WTC11 (cell line): ENCODE results near the gene NET1. TPM values are rescaled to one million over a fixed set of nuclear protein-coding genes. Genes with fewer than 3 reads are reported as not detected.

Source experiments
- ATAC-seq: fragments of 200-7000 bp; cut with Tn5 transposase; 2 replicates; pipeline ENCODE4 v1.10.0; 2021; ENCODE audit warnings: mild to moderate bottlenecking, moderate library complexity
- CTCF ChIA-PET: fragments of 300-600 bp; sonication (Branson Sonifier 250); formaldehyde crosslinking; loops from one replicate; lab custom pipeline; 2021; ENCODE audit warnings: antibody characterized with exemption; lab: Charles Lee
- POLR2A ChIA-PET: fragments of 350-600 bp; sonication (Branson Sonifier 250); formaldehyde crosslinking; loops from one replicate; lab custom pipeline; 2021; ENCODE audit warnings: antibody characterized with exemption; lab: Charles Lee
- DNase-seq: peaks from one replicate; pipeline ENCODE4 v3.0.0; 2021; ENCODE audit warnings: low spot score
- H3K27ac Mint-ChIP-seq: 2 replicates; pipeline ENCODE4 v1.8.0; 2021; ENCODE audit warnings: mixed read lengths
- H3K27me3 Mint-ChIP-seq: 2 replicates; pipeline ENCODE4 v1.8.0; 2021; ENCODE audit warnings: low read depth, mild to moderate bottlenecking, moderate library complexity, mixed read lengths
- H3K36me3 Mint-ChIP-seq: 2 replicates; pipeline ENCODE4 v1.8.0; 2021; ENCODE audit warnings: mixed read lengths
- H3K4me1 Mint-ChIP-seq: 2 replicates; pipeline ENCODE4 v1.8.0; 2022; ENCODE audit warnings: mixed read lengths
- H3K4me3 Mint-ChIP-seq: 2 replicates; pipeline ENCODE4 v1.8.0; 2021; ENCODE audit warnings: mild to moderate bottlenecking, moderate library complexity, mixed read lengths
- H3K9me3 Mint-ChIP-seq: 2 replicates; pipeline ENCODE4 v1.8.0; 2021; ENCODE audit warnings: mixed read lengths
- AFF4 ChIP-seq: sonication (generic); formaldehyde crosslinking; IDR thresholded peaks from 2 replicates; pipeline ENCODE4 v1.8.1; 2023; ENCODE audit warnings: mild to moderate bottlenecking, missing genetic modification reagents, borderline replicate concordance
- ATF3 ChIP-seq: sonication (generic); formaldehyde crosslinking; conservative IDR thresholded peaks from 2 replicates; pipeline ENCODE4 v1.8.1; 2022; ENCODE audit warnings: mild to moderate bottlenecking, missing genetic modification reagents
- CBFB ChIP-seq: sonication (generic); formaldehyde crosslinking; IDR thresholded peaks from 2 replicates; pipeline ENCODE4 v1.8.1; 2022; ENCODE audit warnings: mild to moderate bottlenecking, low read depth, missing genetic modification reagents
- ETV6 ChIP-seq: sonication (generic); formaldehyde crosslinking; IDR thresholded peaks from 2 replicates; pipeline ENCODE4 v1.8.1; 2022; ENCODE audit warnings: mild to moderate bottlenecking, missing genetic modification reagents
- IRF2 ChIP-seq: sonication (generic); formaldehyde crosslinking; IDR thresholded peaks from 2 replicates; pipeline ENCODE4 v1.8.0; 2022; ENCODE audit warnings: low read depth, missing genetic modification reagents, borderline replicate concordance
- MYBL2 ChIP-seq: sonication (generic); formaldehyde crosslinking; IDR thresholded peaks from 2 replicates; pipeline ENCODE4 v1.8.1; 2023; ENCODE audit warnings: mild to moderate bottlenecking, moderate library complexity, missing genetic modification reagents
- SMAD4 ChIP-seq: sonication (generic); formaldehyde crosslinking; IDR thresholded peaks from 2 replicates; pipeline ENCODE4 v1.8.0; 2022; ENCODE audit warnings: mild to moderate bottlenecking, missing genetic modification reagents
- TP53 ChIP-seq: sonication (generic); formaldehyde crosslinking; IDR thresholded peaks from 2 replicates; pipeline ENCODE4 v1.8.1; 2023; ENCODE audit warnings: mild to moderate bottlenecking, missing genetic modification reagents
- USF1 ChIP-seq: sonication (generic); formaldehyde crosslinking; IDR thresholded peaks from 2 replicates; pipeline ENCODE4 v1.8.0; 2022; ENCODE audit warnings: mild to moderate bottlenecking, missing genetic modification reagents
- ZNF232 ChIP-seq: sonication (generic); formaldehyde crosslinking; IDR thresholded peaks from 2 replicates; pipeline ENCODE4 v1.8.0; 2022; ENCODE audit warnings: mild to moderate bottlenecking, missing genetic modification reagents
- ZNF263 ChIP-seq: sonication (generic); formaldehyde crosslinking; IDR thresholded peaks from 2 replicates; pipeline ENCODE4 v1.8.1; 2022; ENCODE audit warnings: low read depth, mild to moderate bottlenecking, moderate library complexity, missing genetic modification reagents
- total RNA-seq: library from RNA; stranded (reverse); gene quantifications from 3 replicates; pipeline ENCODE4 v1.2.3, GENCODE V29; 2021
- TF ChIP-seq, protein P1 (sequence below): sonication (generic); formaldehyde crosslinking; IDR thresholded peaks from 2 replicates; pipeline ENCODE4 v1.8.1; 2023; ENCODE audit warnings: mild to moderate bottlenecking, missing genetic modification reagents, moderate library complexity
- TF ChIP-seq, protein P2 (sequence below): sonication (generic); formaldehyde crosslinking; IDR thresholded peaks from 2 replicates; pipeline ENCODE4 v1.8.1; 2023; ENCODE audit warnings: mild to moderate bottlenecking, missing genetic modification reagents
- TF ChIP-seq, protein P3 (sequence below): sonication (generic); formaldehyde crosslinking; IDR thresholded peaks from 2 replicates; pipeline ENCODE4 v1.8.0; 2022; ENCODE audit warnings: mild to moderate bottlenecking, missing genetic modification reagents
- TF ChIP-seq, protein P4 (sequence below): sonication (generic); formaldehyde crosslinking; IDR thresholded peaks from 2 replicates; pipeline ENCODE4 v1.8.1; 2022; ENCODE audit warnings: low read depth, mild to moderate bottlenecking, moderate library complexity, missing genetic modification reagents, borderline replicate concordance
- TF ChIP-seq, protein P5 (sequence below): sonication (generic); formaldehyde crosslinking; IDR thresholded peaks from 2 replicates; pipeline ENCODE4 v1.8.1; 2022; ENCODE audit warnings: missing genetic modification reagents, borderline replicate concordance
- TF ChIP-seq, protein P6 (sequence below): fragments of 250-450 bp; sonication (Bioruptor Pico); IDR thresholded peaks from 2 replicates; pipeline ENCODE4 v1.9.0; 2021; ENCODE audit warnings: mild to moderate bottlenecking
- TF ChIP-seq, protein P7 (sequence below): sonication (generic); formaldehyde crosslinking; IDR thresholded peaks from 2 replicates; pipeline ENCODE4 v1.8.1; 2023; ENCODE audit warnings: mild to moderate bottlenecking, missing genetic modification reagents, moderate library complexity

NET1 gene
- total RNA-seq, 1 experiment from 2014 or later: 85.4 TPM

DNA sequence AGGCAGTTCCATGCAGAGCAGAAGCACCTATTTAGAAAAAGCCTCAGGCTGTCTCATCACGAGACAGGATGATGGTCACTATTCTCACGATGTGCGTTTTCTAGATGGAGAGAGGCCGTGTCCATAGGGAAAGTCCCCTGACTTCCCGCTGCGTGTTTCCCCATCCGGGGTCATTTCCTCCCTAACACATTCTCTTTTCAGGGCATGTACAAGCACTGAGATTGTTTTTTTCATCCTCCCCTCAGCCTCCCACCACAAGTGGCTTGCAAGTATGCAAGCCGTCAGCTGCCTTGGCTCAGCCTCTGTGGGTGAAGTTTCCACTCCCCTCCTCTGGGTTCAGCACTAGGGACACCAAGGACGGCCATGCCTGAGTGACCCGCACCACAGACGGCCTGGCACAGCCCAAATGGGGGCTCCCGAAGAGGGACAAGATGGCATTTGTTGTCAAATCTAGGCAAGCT lies 89.7 kb downstream of the NET1 start:
- H3K4me1 Mint-ChIP-seq: peaks cover 22% of the 10 kb centered on the region
- ATAC-seq (no peak), DNase-seq (no peak)
- ChIA-PET POLR2A (no interaction called here), CTCF (interaction anchor here (0.9 kb wide), 1 partner anchor 61 kb away, joined by 4 read pairs; no protein-coding TSS in a partner anchor)
- H3K27ac Mint-ChIP-seq: no peak overlapping the region
- no peaks in the 10 kb centered on the region for H3K9me3 Mint-ChIP-seq
- no peaks in the 10 kb centered on the region for H3K36me3 Mint-ChIP-seq
- H3K27me3 Mint-ChIP-seq: no peaks in the 10 kb centered on the region
- no peak overlapping the region for H3K4me3 Mint-ChIP-seq
- no peak for TF ChIP-seq ATF3 (CRISPR knock-in tag)
- TF ChIP-seq, protein P1, sequence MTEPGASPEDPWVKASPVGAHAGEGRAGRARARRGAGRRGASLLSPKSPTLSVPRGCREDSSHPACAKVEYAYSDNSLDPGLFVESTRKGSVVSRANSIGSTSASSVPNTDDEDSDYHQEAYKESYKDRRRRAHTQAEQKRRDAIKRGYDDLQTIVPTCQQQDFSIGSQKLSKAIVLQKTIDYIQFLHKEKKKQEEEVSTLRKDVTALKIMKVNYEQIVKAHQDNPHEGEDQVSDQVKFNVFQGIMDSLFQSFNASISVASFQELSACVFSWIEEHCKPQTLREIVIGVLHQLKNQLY (CRISPR knock-in tag): no peak
- TF ChIP-seq, protein P2, sequence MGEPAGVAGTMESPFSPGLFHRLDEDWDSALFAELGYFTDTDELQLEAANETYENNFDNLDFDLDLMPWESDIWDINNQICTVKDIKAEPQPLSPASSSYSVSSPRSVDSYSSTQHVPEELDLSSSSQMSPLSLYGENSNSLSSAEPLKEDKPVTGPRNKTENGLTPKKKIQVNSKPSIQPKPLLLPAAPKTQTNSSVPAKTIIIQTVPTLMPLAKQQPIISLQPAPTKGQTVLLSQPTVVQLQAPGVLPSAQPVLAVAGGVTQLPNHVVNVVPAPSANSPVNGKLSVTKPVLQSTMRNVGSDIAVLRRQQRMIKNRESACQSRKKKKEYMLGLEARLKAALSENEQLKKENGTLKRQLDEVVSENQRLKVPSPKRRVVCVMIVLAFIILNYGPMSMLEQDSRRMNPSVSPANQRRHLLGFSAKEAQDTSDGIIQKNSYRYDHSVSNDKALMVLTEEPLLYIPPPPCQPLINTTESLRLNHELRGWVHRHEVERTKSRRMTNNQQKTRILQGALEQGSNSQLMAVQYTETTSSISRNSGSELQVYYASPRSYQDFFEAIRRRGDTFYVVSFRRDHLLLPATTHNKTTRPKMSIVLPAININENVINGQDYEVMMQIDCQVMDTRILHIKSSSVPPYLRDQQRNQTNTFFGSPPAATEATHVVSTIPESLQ (CRISPR knock-in tag): no peak
- TF ChIP-seq, protein P3, sequence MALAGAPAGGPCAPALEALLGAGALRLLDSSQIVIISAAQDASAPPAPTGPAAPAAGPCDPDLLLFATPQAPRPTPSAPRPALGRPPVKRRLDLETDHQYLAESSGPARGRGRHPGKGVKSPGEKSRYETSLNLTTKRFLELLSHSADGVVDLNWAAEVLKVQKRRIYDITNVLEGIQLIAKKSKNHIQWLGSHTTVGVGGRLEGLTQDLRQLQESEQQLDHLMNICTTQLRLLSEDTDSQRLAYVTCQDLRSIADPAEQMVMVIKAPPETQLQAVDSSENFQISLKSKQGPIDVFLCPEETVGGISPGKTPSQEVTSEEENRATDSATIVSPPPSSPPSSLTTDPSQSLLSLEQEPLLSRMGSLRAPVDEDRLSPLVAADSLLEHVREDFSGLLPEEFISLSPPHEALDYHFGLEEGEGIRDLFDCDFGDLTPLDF (CRISPR knock-in tag): no peak
- no peak for TF ChIP-seq TP53 (CRISPR knock-in tag)
- TF ChIP-seq MYBL2: no peak
- no peak for TF ChIP-seq CBFB (CRISPR knock-in tag)
- TF ChIP-seq, protein P4, sequence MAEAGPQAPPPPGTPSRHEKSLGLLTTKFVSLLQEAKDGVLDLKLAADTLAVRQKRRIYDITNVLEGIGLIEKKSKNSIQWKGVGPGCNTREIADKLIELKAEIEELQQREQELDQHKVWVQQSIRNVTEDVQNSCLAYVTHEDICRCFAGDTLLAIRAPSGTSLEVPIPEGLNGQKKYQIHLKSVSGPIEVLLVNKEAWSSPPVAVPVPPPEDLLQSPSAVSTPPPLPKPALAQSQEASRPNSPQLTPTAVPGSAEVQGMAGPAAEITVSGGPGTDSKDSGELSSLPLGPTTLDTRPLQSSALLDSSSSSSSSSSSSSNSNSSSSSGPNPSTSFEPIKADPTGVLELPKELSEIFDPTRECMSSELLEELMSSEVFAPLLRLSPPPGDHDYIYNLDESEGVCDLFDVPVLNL (CRISPR knock-in tag): no peak
- TF ChIP-seq SMAD4 (CRISPR knock-in tag): no peak
- no peak for TF ChIP-seq ZNF263 (CRISPR knock-in tag)
- no peak for TF ChIP-seq IRF2 (CRISPR knock-in tag)
- no peak for TF ChIP-seq AFF4
- no peak for TF ChIP-seq ZNF232 (CRISPR knock-in tag)

DNA sequence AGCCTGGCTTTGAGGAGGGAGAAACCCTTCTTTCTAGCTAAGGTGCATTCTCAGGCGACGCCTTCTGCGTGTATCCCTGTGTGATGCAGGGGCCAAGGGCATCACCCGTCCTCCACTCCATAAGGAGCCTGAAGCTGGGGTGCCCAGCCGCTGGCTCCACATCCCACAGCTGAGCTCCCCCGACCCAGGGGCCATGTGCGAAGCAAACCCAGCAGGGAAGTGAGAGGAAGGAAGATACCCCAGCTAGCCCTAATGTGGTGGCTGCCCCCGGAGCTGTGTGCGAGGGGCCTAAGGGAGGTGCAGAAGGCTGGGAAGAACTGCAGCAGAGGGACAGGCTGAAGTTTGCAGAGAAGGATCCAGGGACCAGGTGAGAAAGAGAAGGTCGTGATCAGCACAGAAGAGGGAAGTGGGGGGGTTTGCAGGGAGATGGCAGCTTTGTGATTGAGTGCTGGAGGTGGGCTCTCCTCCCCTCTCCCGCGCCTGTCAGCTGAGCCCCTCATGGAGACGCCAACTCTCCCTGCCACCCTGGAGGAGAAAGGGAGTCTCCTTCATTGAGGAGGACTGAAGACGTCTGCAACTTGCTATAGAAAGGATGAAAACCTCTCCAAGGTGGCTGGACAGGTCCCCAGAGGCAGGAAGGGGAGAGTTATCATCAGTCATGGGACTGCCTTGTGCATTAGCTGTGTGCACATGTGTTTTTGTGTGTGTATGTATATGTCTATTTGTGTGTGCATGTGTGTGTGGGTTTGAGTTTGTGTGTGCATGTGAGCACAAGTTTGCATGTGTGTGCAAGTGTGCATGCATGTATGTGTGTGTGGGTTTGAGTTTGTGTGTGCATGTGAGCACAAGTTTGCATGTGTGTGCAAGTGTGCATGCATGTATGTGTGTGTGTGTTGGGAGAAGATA lies 90.5 kb downstream of the NET1 start:
- no peaks in the 10 kb centered on the region for H3K9me3 Mint-ChIP-seq
- no peaks in the 10 kb centered on the region for H3K36me3 Mint-ChIP-seq
- CTCF ChIA-PET: interaction anchor here (1.7 kb wide), 1 partner anchor 120 kb away, joined by 5 read pairs; no protein-coding TSS in a partner anchor
- POLR2A ChIA-PET: interaction anchor here (0.5 kb wide), 1 partner anchor 371 kb away, joined by 5 read pairs; no protein-coding TSS in a partner anchor
- TF ChIP-seq, protein P5, sequence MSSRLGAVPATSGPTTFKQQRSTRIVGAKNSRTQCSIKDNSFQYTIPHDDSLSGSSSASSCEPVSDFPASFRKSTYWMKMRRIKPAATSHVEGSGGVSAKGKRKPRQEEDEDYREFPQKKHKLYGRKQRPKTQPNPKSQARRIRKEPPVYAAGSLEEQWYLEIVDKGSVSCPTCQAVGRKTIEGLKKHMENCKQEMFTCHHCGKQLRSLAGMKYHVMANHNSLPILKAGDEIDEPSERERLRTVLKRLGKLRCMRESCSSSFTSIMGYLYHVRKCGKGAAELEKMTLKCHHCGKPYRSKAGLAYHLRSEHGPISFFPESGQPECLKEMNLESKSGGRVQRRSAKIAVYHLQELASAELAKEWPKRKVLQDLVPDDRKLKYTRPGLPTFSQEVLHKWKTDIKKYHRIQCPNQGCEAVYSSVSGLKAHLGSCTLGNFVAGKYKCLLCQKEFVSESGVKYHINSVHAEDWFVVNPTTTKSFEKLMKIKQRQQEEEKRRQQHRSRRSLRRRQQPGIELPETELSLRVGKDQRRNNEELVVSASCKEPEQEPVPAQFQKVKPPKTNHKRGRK (CRISPR knock-in tag): no peak
- TF ChIP-seq USF1 (CRISPR knock-in tag): no peak
- no peak for TF ChIP-seq ETV6 (CRISPR knock-in tag)
- TF ChIP-seq, protein P6, sequence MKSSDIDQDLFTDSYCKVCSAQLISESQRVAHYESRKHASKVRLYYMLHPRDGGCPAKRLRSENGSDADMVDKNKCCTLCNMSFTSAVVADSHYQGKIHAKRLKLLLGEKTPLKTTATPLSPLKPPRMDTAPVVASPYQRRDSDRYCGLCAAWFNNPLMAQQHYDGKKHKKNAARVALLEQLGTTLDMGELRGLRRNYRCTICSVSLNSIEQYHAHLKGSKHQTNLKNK (CRISPR knock-in tag): no peak
- TF ChIP-seq, protein P7, sequence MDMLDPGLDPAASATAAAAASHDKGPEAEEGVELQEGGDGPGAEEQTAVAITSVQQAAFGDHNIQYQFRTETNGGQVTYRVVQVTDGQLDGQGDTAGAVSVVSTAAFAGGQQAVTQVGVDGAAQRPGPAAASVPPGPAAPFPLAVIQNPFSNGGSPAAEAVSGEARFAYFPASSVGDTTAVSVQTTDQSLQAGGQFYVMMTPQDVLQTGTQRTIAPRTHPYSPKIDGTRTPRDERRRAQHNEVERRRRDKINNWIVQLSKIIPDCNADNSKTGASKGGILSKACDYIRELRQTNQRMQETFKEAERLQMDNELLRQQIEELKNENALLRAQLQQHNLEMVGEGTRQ (CRISPR knock-in tag): no peak
- TF ChIP-seq, all 79 proteins: peak for 0
- H3K4me3 Mint-ChIP-seq: no peak overlapping the region
- no peaks in the 10 kb centered on the region for H3K27me3 Mint-ChIP-seq
- H3K27ac Mint-ChIP-seq: peak overlapping the region; percentile 55; the same call in 1 of the 2 replicates
- peaks cover 22% of the 10 kb centered on the region for H3K4me1 Mint-ChIP-seq
- no peak for DNase-seq
- ATAC-seq: no peak
